HG02884 (cell line): ENCODE results near the gene SSX1.
"Not testable (repeated sequence)": the region's sequence is repeated elsewhere in the genome, so short reads cannot be mapped to it uniquely, and the experiment has no call there.

ENCODE experiments used
- ATAC-seq: cut with Tn5 transposase; IDR thresholded peaks from one replicate; pipeline ENCODE4 v1.9.1; 2021; ENCODE audit warnings: mild to moderate bottlenecking, moderate library complexity; ENCODE audit not compliant: unreplicated experiment

Gene SSX1, protein sequence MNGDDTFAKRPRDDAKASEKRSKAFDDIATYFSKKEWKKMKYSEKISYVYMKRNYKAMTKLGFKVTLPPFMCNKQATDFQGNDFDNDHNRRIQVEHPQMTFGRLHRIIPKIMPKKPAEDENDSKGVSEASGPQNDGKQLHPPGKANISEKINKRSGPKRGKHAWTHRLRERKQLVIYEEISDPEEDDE

DNA sequence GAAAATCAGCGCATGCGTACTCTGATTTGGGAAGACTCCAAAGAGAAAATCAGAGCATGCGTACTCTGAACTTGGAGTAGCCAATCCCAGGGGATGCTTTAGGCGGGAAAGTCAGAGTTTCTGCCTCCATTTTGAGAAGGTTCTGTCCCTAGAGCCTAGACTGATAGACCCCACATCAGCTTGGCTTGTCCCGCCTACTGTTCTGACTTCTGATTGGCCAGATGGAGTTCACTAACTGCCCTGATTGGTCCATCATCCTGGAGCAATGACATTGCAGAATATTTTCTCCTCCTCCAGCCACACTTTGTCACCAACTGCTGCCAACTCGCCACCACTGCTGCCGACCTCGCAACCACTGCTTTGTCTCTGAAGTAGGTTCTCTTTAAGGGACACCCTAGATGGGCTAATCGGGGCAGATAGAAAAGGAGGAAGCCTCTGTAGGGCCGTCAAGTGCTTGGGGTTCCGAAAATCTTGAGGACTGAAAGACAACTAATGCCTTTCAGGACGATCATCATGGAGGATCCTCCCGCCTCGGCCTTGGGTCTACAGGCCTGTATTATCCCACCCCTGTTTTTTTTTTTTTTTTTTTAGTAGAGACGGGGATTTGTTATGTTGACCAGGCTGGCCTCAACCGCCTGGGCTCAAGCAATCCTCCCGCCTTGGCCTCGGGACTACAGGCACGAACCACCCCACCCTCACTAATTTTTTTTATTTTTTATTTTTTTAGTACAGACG, at the start of gene SSX1:
TSS of gene SSX1 (plus strand) at position 331 of the 735 bp plus-strand sequence. CDS start 1,850 bp downstream, outside the sequence.
- not testable (repeated sequence) for ATAC-seq

DNA sequence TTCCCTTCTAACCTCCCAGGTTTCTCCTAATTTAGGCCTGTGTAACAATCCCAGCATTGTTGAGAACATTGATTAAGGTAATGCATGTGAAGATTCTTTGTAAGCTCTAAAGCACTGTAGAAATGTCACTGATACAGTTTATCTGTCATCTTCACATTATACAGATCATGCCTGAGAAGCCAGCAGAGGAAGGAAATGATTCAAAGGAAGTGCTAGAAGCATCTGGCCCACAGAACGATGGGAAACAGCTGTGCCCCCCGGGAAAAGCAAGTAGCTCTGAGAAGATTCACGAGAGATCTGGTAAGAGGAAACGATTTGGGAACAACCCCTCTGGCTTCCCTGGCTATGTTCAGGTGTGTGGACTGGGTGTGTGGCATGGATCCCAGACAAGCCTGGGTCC, 40.9 kb upstream of the SSX1 start:
- not testable (repeated sequence) for ATAC-seq

DNA sequence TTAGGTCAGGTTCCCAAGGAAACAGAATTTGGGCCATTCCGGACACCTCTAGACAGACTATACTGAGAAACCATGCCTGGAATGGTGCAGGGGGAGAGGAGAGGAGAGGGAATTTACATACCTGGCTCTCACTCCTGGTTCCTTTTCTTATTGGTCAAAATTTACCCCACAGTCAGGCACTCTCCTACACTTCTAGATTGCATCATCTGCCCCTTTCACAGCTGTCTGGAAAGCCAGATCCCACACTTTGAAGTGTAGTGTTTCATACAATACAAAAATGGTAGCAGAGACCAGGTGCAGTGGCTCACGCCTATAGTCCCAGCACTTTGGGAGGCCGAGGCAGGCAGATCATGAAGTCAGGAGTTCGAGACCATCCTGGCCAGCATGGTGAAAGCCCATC, 31.0 kb upstream of the SSX1 start:
- ATAC-seq, result not testable (repeated sequence)

DNA sequence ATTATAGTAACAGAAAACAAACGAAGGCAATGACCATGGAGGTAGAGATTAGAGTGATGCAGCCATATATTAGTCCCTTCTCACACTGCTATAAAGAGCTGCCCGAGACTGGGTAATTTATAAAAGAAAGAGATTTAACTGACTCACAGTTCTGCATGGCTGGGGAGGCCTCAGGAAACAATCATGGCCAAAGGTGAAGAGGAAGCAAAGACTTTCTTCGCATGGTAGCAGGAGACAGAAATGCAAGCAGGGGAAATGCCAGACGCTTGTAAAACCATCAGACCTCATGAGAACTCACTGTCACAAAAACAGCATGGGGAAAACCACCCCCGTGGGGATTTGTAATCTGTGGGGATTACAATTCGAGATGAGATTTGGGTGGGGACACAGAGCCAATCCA, 2.2 kb upstream of the SSX1 start:
- ATAC-seq, result not testable (repeated sequence)

DNA sequence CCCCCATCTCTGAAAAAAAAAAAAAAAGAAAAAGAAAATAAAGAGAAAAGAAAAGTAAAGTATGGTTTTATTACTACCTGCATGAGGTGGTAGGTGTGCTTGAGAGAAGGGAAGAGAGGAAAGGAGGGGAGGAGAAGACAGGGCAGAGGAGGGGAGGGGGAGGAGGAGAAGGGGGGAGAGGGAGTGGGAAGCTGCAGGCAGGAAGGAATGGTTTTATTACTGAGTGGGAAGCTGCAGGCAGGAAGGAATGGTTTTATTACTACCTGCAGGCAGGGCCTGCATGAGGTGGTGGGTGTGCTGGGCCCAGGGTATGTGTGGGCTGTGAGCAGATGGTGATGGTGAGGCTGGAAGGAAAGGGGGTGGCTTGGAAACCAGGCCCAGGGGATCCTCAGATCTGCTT, 19.2 kb downstream of the SSX1 start:
- ATAC-seq, result not testable (repeated sequence)

DNA sequence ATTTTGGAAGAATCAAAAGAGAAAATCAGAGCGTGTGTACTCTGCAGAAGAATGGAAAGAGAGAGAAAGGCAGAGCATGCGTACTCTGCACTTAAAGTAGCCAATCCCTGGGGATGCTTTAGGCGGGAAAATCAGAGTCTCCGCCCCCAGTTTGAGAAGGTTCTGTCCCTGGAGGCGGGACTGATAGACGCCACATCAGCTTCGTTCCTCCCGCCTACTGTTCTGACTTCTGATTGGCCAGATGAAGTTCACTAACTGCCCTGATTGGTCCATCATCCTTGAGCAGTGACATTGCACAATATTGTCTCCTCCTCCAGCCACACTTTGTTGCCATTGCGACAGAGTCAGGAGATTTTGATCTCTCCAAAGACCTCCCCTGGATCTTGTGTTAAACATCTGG, 23.8 kb downstream of the SSX1 start:
- ATAC-seq, result no peak

DNA sequence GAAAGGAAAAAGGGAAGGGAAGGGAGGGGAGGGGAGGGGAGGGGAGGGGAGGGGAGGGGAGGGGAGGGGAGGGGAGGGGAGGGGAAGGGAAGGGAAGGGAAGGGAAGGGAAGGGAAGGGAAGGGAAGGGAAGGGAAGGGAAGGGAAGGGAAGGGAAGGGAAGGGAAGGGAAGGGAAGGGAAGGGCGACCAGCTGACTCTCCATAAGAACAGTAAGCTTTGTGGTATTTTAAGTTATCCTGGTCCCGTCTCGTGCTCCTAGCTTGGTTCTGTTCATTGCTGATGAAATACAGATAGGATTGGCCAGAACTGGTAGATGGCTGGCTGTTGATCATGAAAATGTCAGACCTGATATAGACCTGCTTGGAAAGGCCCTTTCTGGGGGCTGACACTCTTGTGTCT, 25.5 kb downstream of the SSX1 start:
- not testable (repeated sequence) for ATAC-seq

DNA sequence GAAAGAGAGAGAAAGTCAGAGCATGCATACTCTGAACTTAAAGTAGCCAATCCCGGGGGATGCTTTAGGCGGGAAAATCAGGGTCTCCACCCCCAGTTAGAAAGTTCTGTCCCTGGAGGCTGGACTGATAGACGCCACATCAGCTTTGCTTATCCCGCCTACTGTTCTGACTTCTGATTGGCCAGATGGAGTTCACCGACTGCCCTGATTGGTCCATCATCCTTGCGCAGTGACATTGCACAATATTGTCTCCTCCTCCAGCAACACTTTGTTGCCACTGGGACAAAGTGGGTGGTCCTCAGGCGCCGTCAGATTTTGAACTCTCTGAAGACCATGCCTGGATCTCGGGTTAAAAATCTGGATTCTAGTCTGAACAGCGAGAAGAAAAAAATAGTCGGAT, 51.0 kb downstream of the SSX1 start:
- ATAC-seq, result no peak

DNA sequence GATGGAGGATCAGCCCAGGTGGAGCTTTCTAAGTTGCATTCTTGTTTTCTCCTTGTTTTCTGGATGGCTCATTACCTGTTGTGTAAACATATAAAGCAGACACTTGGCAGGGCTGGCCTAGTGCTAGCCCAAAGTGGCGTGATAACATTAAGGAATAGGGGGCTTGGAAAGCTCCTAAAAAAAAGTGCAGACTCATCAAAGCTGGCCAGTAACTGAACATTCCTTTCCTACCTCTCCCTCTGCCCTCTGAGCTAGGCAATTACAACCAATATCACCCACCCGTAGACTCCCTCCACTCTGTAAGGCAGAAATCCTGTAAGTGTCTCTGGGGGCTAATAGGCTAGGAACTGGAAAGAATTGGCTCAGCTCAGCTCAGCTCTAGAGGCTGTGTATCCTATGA, 58.8 kb downstream of the SSX1 start:
- ATAC-seq, result not testable (repeated sequence)
